Stimulated activated CD8-positive, alpha-beta memory T cell treated with anti-CD3 and anti-CD28 coated beads, Interleukin-12 subunit alpha, Interleukin-12 subunit beta, amount 100 ng/mL, for 1 hour (primary cell): ENCODE data around the gene SOCS7.

ENCODE experiments used
- DNase-seq: peaks from one replicate; pipeline ENCODE4 v3.0.0-alpha.2; 2020; ENCODE audit warnings: low read depth

SOCS7 gene

DNA sequence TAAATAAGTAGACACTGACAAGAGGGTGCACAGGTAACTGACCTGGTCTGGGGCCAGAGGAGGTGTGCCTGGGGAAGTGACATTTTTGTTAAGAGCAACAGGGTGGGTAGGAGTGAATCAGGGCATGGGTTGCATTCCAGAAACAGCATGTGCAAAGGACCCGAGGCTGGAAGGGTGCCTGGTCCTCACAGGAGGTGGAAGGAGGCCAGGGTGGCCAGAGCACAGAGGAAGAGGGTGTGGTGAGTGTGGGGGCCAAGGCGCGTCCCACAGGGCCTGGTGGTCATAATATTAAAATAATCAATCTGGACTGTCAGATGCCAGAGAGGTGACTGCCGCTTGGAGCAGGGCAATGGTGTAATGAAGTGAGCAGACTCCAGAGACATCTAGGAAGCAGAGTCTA is 90.9 kb downstream of the SOCS7 start:
- DNase-seq = no peak

- no peak for DNase-seq
These were observed 91.8 kb downstream of the SOCS7 start for GRCh38 chr17:38443356-38444031.

DNA sequence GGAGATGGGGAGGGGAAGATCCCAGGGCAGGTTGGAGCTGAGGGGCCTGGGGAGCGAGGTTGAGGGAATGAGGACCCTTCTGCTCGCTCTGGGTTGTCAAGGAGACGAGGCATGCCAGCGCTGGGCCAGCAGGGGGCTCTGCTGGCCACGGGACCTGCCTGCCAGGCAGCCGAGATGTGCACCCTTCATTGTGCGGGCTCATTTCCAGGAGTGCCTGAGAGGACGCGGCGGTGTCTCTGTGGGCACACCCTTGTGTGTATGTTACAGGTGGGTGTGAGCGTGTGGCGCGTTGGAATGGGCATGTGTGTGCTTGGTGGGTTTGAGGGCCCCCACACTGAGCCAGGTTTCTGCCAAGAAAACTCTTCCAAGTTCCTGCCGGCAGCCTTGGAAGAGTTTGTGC is 92.5 kb downstream of the SOCS7 start:
- DNase-seq = peak; percentile 20

GRCh38 chr17:38447502-38448085 is 96.0 kb downstream of the SOCS7 start:
- no peak for DNase-seq

DNA sequence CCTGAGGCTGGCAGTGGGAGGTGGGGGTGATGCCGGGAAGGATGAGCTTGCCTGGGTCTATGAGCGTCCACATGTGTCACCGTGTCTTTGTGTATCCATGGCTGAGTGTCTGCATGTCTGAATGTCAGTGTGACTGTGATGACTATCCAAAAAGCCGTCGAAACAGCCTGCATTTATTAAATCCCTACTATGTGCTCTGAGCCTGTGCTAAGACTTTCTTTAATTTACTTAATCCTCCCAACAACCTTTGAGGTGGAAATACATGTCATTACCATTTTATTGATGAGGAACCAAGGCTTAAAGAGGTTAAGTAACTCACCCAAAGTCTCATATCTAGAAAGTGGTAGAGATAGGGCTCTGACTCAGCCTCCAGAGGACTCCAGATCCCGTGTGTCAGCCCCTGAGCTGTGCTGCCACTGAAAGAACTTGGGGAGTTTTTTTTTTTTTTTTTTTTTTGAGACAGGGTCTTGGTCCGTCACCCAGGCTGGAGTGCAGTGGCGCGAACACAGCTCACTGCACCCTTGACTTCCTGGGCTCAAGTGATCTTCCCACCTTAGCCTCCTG is 96.6 kb downstream of the SOCS7 start:
- no peak for DNase-seq

- DNase-seq = no peak
These were observed 97.7 kb downstream of the SOCS7 start for GRCh38 chr17:38449364-38449763.

- no peak for DNase-seq
These were observed 98.9 kb downstream of the SOCS7 start for GRCh38 chr17:38450557-38451029.

GRCh38 chr17:38451030-38451839 is 99.6 kb downstream of the SOCS7 start:
- DNase-seq = no peak

DNA sequence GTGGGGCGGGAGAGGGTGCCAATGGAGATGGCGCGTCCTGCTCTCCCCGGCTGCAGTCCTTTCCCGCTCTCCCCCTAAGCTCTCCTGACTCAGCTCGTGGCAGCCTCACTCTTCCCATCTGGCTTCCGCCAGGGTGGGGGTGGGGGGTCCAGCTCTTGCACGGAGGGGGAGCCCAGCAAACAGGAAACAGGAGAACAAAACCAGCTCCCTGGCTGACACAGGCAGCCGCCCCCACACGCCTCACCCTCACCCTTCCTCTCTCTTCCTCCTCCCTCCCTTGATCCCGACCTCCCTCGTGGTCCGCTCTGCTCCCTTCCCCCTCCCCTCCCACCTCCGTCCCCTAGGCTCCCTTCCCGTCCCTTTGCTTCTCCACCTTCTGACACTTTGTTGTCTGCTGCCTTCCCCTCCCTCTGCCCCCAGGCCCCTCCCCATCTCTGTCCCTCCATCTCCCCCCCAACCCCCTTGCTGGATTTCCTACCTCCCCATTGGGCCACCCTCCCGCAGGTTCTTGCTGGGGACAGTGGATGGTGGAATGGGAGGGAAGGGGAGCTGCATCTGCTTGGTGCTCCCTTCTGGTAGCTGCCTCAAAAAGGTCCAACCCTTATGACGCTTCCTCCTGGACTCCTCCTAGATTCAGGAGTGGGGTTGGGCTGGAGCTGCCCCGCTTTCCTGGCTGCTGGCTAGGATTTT is 100.3 kb downstream of the SOCS7 start:
- no peak for DNase-seq

DNA sequence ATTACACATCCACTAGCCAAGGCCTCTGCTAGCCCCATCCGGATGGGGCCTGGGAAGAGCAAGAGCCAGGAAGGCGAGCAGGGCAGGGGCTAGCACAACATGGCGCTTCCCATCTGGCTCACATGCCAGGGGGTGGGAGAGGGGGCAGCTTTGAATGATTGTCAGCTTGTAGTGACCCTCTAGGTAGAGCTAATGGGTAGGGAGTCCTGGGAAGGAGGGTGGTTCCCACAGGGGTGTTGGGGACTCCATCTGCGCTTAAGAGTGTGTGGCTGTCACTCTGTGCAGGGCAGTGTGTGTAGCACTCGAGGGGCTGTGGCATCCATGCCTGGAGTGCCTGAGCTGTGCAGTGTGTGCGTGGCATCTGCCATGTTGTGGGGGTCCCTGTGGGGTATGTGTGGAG is 101.1 kb downstream of the SOCS7 start:
- no peak for DNase-seq

DNA sequence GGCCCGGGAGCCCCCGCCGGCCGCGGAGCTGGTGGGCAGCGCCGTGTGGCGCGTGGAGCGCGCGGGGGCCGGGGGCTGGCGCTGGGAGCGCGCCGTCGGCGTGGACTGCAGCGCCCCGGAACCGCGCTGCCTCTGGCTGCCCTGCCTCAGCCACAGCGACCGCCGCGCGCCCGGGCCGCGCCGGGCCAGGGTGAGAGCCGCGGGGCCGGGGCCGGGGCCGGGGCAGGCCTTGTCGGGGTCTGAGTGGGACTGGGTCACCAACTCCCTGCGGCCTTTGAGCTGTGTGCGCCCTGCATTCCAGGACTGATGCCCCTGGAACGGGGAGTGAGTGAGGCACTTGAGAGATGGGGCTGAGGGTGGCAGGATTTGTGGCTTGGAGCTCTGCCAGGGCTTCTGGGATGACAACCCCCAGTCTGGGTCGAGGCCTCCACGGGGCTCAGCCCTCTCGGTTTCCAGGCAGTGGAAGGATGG is 102.3 kb downstream of the SOCS7 start:
- DNase-seq = no peak

DNA sequence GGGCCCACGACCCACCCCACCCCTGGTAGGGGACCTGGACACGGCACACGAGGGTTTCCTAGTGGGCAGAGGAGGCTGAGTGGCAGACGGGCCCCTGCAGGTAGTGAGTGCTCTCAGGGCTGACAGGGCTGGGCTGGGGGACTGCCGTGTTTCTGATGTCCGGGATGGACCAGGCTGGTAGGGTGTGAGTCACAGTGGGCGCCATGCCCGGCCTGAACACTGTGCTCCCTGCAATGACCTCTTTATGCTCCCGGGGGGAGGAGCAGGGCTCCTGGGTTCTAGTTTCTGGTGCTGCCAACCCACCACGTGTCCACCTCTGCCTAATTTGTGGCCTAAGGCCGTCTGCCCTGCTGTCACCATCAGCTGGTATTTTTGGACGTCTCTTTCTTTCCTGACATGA is 102.9 kb downstream of the SOCS7 start:
- no peak for DNase-seq
